Thyroid gland (tissue), 4 donors: ENCODE results near the gene LARP6.

Source experiments
- POLR2A ChIP-seq, 2 donors: fragments of 450-650 bp; IDR thresholded peaks; one replicate each; pipeline ENCODE4 v1.6.1; 2017; ENCODE audit warnings: antibody characterized with exemption in 2 of 2, mild to moderate bottlenecking in 2 of 2, moderate library complexity in 1 of 2
- TF ChIP-seq, protein P1 (sequence below), 6 experiments: fragments of 200-600 bp in 3 of 6; fragments of 450-650 bp in 3 of 6; sonication (generic) in 3 of 6; IDR thresholded peaks; one replicate each; pipeline ENCODE4 v1.5.1; 2016 to 2019; ENCODE audit warnings: antibody characterized with exemption in 6 of 6, mild to moderate bottlenecking in 2 of 6, inconsistent platforms in 1 of 6, moderate library complexity in 1 of 6

DNA sequence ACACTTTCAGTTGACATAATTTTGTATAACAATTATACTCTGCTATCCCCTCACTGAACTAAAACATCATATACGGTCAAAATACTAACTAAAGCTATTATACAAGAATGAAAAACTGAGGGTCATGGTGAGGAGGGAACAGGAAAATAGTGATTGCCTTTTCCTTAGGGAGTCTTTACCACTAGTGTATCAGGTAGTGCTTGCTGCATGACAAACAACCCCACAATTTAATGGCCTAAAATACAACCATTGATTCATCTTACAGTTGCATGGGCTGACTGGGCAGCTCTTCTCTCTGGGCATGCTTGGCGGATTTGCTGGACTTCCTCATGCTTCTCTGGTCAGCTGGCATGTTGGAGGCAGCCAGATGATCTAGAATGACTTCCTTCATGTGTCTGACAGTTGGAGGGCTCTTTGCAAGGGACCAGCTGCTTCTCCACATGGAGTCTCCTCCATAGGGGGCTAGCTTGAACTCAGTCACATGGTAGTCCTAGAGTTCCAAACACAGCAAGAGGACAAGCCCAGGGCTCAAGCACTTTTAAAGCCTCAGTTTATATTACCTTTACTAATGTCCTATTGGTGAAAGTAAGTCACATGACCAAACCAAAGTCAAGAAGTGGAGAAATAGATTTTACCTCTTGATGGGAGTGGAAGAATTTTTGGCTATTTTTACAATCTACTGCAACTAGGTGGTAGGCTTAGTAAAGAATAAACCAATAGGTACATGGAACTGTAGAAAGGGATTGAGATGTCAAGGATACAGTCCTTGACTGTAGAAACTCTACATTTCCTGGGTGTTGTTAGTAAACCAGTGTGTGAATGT lies 19.5 kb upstream of the LARP6 start:
- TF ChIP-seq, protein P1, sequence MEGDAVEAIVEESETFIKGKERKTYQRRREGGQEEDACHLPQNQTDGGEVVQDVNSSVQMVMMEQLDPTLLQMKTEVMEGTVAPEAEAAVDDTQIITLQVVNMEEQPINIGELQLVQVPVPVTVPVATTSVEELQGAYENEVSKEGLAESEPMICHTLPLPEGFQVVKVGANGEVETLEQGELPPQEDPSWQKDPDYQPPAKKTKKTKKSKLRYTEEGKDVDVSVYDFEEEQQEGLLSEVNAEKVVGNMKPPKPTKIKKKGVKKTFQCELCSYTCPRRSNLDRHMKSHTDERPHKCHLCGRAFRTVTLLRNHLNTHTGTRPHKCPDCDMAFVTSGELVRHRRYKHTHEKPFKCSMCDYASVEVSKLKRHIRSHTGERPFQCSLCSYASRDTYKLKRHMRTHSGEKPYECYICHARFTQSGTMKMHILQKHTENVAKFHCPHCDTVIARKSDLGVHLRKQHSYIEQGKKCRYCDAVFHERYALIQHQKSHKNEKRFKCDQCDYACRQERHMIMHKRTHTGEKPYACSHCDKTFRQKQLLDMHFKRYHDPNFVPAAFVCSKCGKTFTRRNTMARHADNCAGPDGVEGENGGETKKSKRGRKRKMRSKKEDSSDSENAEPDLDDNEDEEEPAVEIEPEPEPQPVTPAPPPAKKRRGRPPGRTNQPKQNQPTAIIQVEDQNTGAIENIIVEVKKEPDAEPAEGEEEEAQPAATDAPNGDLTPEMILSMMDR (IDR thresholded peaks at IDR 0.05) = no peak
- no peak for TF ChIP-seq POLR2A (IDR thresholded peaks at IDR 0.05)
